Measurements from ENCODE around the gene CA12. TPM values are rescaled to one million over a fixed set of nuclear protein-coding genes. Genes with fewer than 3 reads are reported as not detected.
"Not testable (repeated sequence)": the region's sequence is repeated elsewhere in the genome, so short reads cannot be mapped to it uniquely, and the experiment has no call there.

The CA12 gene
- polyA plus RNA-seq, 4 donors: 125 to 151 (median 149) TPM

GRCh38 chr15:63339006-63339766 lies 42.5 kb downstream of the CA12 start:
- no peak for DNase-seq (ENCODE audit: low read depth in 4 of 4, low spot score in 3 of 4)

- no peak for DNase-seq (ENCODE audit: low read depth in 4 of 4, low spot score in 3 of 4)
Measured at GRCh38 chr15:63338170-63338569, 43.5 kb downstream of the CA12 start.

GRCh38 chr15:63337046-63337445 lies 44.6 kb downstream of the CA12 start:
- no peak for DNase-seq (ENCODE audit: low read depth in 4 of 4, low spot score in 3 of 4)

- DNase-seq (ENCODE audit: low read depth in 4 of 4, low spot score in 3 of 4): no peak
Measured at GRCh38 chr15:63335543-63336240, 46.0 kb downstream of the CA12 start.

- no peak for DNase-seq (ENCODE audit: low read depth in 4 of 4, low spot score in 3 of 4)
Measured at GRCh38 chr15:63334821-63335220, 46.8 kb downstream of the CA12 start.

GRCh38 chr15:63332367-63333124 lies 49.1 kb downstream of the CA12 start:
- DNase-seq (ENCODE audit: low read depth in 4 of 4, low spot score in 3 of 4): no peak

GRCh38 chr15:63331456-63331855 lies 50.2 kb downstream of the CA12 start:
- DNase-seq (ENCODE audit: low read depth in 4 of 4, low spot score in 3 of 4): no peak

GRCh38 chr15:63330926-63331325 lies 50.7 kb downstream of the CA12 start:
- DNase-seq (ENCODE audit: low read depth in 4 of 4, low spot score in 3 of 4): no peak

- no peak for DNase-seq (ENCODE audit: low read depth in 4 of 4, low spot score in 3 of 4)
Measured at GRCh38 chr15:63329567-63330350, 51.9 kb downstream of the CA12 start.

GRCh38 chr15:63327648-63328421 lies 53.8 kb downstream of the CA12 start:
- DNase-seq (ENCODE audit: low read depth in 4 of 4, low spot score in 3 of 4): no peak

GRCh38 chr15:63324770-63325169 lies 56.9 kb downstream of the CA12 start:
- no peak for DNase-seq (ENCODE audit: low read depth in 4 of 4, low spot score in 3 of 4)

GRCh38 chr15:63323798-63324563 lies 57.7 kb downstream of the CA12 start:
- no peak for DNase-seq (ENCODE audit: low read depth in 4 of 4, low spot score in 3 of 4)

- no peak for DNase-seq (ENCODE audit: low read depth in 4 of 4, low spot score in 3 of 4)
Measured at GRCh38 chr15:63322541-63322940, 59.1 kb downstream of the CA12 start.

- no peak for DNase-seq (ENCODE audit: low read depth in 4 of 4, low spot score in 3 of 4)
Measured at GRCh38 chr15:63321462-63321861, 60.2 kb downstream of the CA12 start.

- DNase-seq (ENCODE audit: low read depth in 4 of 4, low spot score in 3 of 4): not testable (repeated sequence)
Measured at GRCh38 chr15:63320981-63321380, 60.7 kb downstream of the CA12 start.

GRCh38 chr15:63320446-63320845 lies 61.2 kb downstream of the CA12 start:
- DNase-seq (ENCODE audit: low read depth in 4 of 4, low spot score in 3 of 4): not testable (repeated sequence)

- no peak for DNase-seq (ENCODE audit: low read depth in 4 of 4, low spot score in 3 of 4)
Measured at GRCh38 chr15:63319065-63319464, 62.6 kb downstream of the CA12 start.

GRCh38 chr15:63318344-63318743 lies 63.3 kb downstream of the CA12 start:
- no peak for DNase-seq (ENCODE audit: low read depth in 4 of 4, low spot score in 3 of 4)

GRCh38 chr15:63314409-63314808 lies 67.2 kb downstream of the CA12 start:
- no peak for DNase-seq (ENCODE audit: low read depth in 4 of 4, low spot score in 3 of 4)
